Measurements from ENCODE around the gene RTP1. TPM values are rescaled to one million over a fixed set of nuclear protein-coding genes. Genes with fewer than 3 reads are reported as not detected.

Gene RTP1
- total RNA-seq, 1 donor from 2014 or later, result not detected

GRCh38 chr3:187209491-187209890 is 12.2 kb downstream of the RTP1 start:
- DNase-seq (ENCODE audit: low spot score), result no peak
- TF ChIP-seq, protein P1, sequence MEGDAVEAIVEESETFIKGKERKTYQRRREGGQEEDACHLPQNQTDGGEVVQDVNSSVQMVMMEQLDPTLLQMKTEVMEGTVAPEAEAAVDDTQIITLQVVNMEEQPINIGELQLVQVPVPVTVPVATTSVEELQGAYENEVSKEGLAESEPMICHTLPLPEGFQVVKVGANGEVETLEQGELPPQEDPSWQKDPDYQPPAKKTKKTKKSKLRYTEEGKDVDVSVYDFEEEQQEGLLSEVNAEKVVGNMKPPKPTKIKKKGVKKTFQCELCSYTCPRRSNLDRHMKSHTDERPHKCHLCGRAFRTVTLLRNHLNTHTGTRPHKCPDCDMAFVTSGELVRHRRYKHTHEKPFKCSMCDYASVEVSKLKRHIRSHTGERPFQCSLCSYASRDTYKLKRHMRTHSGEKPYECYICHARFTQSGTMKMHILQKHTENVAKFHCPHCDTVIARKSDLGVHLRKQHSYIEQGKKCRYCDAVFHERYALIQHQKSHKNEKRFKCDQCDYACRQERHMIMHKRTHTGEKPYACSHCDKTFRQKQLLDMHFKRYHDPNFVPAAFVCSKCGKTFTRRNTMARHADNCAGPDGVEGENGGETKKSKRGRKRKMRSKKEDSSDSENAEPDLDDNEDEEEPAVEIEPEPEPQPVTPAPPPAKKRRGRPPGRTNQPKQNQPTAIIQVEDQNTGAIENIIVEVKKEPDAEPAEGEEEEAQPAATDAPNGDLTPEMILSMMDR (IDR thresholded peaks at IDR 0.05), result no peak
- TF ChIP-seq EZH2phosphoT487 (IDR thresholded peaks at IDR 0.05) (no peak), EZH2 (IDR thresholded peaks at IDR 0.05) (no peak)
- no peaks in the 10 kb centered on the region for H4K20me1 ChIP-seq (ENCODE audit: low read depth)
- Mint-ChIP-seq H3K4me1 (peaks cover 16% of the 10 kb centered on the region), H3K9me3 (peaks cover 6% of the 10 kb centered on the region), H3K27me3 (ENCODE audit: insufficient read depth, low read depth) (no peaks in the 10 kb centered on the region), H3K4me3 (no peak overlapping the region), H3K36me3 (no peaks in the 10 kb centered on the region), H3K27ac (no peak overlapping the region)
- H3K79me2 ChIP-seq (ENCODE audit: low read depth), result no peaks in the 10 kb centered on the region
- peaks cover 5% of the 10 kb centered on the region for H3K9me3 ChIP-seq (ENCODE audit: low read depth)
- H3K4me2 ChIP-seq, result no peak overlapping the region
- H3K27ac ChIP-seq, result no peak overlapping the region
- no peak overlapping the region for H3K9ac ChIP-seq
- H2AFZ ChIP-seq (replicated peaks), result no peak overlapping the region
- no peaks in the 10 kb centered on the region for H3K27me3 ChIP-seq
- H3F3A ChIP-seq (ENCODE audit: low read depth), result peaks cover 3% of the 10 kb centered on the region
- no peak overlapping the region for H3K4me3 ChIP-seq
- H3K4me1 ChIP-seq, result peaks cover 12% of the 10 kb centered on the region
- no peaks in the 10 kb centered on the region for H3K36me3 ChIP-seq

GRCh38 chr3:187210091-187210490 is 12.8 kb downstream of the RTP1 start:
- Histone ChIP-seq H3F3A (ENCODE audit: low read depth) (peaks cover 3% of the 10 kb centered on the region), H3K36me3 (no peaks in the 10 kb centered on the region), H4K20me1 (ENCODE audit: low read depth) (no peaks in the 10 kb centered on the region), H3K27ac (no peak overlapping the region), H3K4me1 (peaks cover 12% of the 10 kb centered on the region), H3K4me3 (no peak overlapping the region), H3K27me3 (no peaks in the 10 kb centered on the region), H2AFZ (replicated peaks) (no peak overlapping the region), H3K79me2 (ENCODE audit: low read depth) (no peaks in the 10 kb centered on the region), H3K9me3 (ENCODE audit: low read depth) (peaks cover 5% of the 10 kb centered on the region), H3K9ac (no peak overlapping the region), H3K4me2 (peak overlapping the region; percentile 49)
- DNase-seq (ENCODE audit: low spot score), result no peak
- TF ChIP-seq EZH2 (IDR thresholded peaks at IDR 0.05) (no peak), EZH2phosphoT487 (IDR thresholded peaks at IDR 0.05) (no peak)
- TF ChIP-seq, protein P1 (IDR thresholded peaks at IDR 0.05), result no peak
- H3K9me3 Mint-ChIP-seq, result peaks cover 6% of the 10 kb centered on the region
- H3K4me3 Mint-ChIP-seq, result no peak overlapping the region
- peaks cover 16% of the 10 kb centered on the region for H3K4me1 Mint-ChIP-seq
- no peaks in the 10 kb centered on the region for H3K27me3 Mint-ChIP-seq (ENCODE audit: insufficient read depth, low read depth)
- no peak overlapping the region for H3K27ac Mint-ChIP-seq
- H3K36me3 Mint-ChIP-seq, result no peaks in the 10 kb centered on the region

GRCh38 chr3:187210545-187211327 is 13.4 kb downstream of the RTP1 start:
- peak; percentile 58 for DNase-seq (ENCODE audit: low spot score)
- peaks cover 12% of the 10 kb centered on the region for H3K4me1 ChIP-seq
- H3K4me2 ChIP-seq, result peak overlapping the region; percentile 49
- H3K27ac ChIP-seq, result no peak overlapping the region
- H3K4me3 ChIP-seq, result no peak overlapping the region
- H3K9me3 ChIP-seq (ENCODE audit: low read depth), result peaks cover 5% of the 10 kb centered on the region
- peaks cover 6% of the 10 kb centered on the region for H3K9me3 Mint-ChIP-seq
- no peaks in the 10 kb centered on the region for H3K79me2 ChIP-seq (ENCODE audit: low read depth)
- no peaks in the 10 kb centered on the region for H4K20me1 ChIP-seq (ENCODE audit: low read depth)
- H3K36me3 ChIP-seq, result no peaks in the 10 kb centered on the region
- H3K27me3 ChIP-seq, result no peaks in the 10 kb centered on the region
- no peak overlapping the region for H3K4me3 Mint-ChIP-seq
- TF ChIP-seq, protein P1 (IDR thresholded peaks at IDR 0.05), result no peak
- TF ChIP-seq EZH2 (IDR thresholded peaks at IDR 0.05) (no peak), EZH2phosphoT487 (IDR thresholded peaks at IDR 0.05) (no peak)
- H3K27me3 Mint-ChIP-seq (ENCODE audit: insufficient read depth, low read depth), result no peaks in the 10 kb centered on the region
- no peaks in the 10 kb centered on the region for H3K36me3 Mint-ChIP-seq
- peaks cover 16% of the 10 kb centered on the region for H3K4me1 Mint-ChIP-seq
- H3K27ac Mint-ChIP-seq, result no peak overlapping the region
- no peak overlapping the region for H2AFZ ChIP-seq (replicated peaks)
- peaks cover 3% of the 10 kb centered on the region for H3F3A ChIP-seq (ENCODE audit: low read depth)
- H3K9ac ChIP-seq, result no peak overlapping the region
